Endothelial cell of umbilical vein (primary cell): ENCODE results near the gene SLC30A10. TPM values are rescaled to one million over a fixed set of nuclear protein-coding genes. Genes with fewer than 3 reads are reported as not detected.

Experiments
- BruUV-seq: library from RNA; stranded (reverse); fragments of 400-500 nt; replicated peaks from 2 replicates; lab custom pipeline; 2021; lab: Mats Ljungman, UMichigan
- CTCF ChIA-PET: fragments of 300-600, 350-600 bp; sonication (Branson Sonifier 250); formaldehyde crosslinking; loops from one replicate; lab custom pipeline; 2021; ENCODE audit warnings: antibody characterized with exemption, inconsistent platforms; lab: Charles Lee
- POLR2A ChIA-PET: fragments of 300-600, 350-600 bp; sonication (Branson Sonifier 250); formaldehyde crosslinking; loops from one replicate; lab custom pipeline; 2021; ENCODE audit warnings: antibody characterized with exemption, inconsistent platforms; lab: Charles Lee
- DNase-seq: peaks from one replicate; pipeline ENCODE4 v3.0.0-alpha.2; 2011; ENCODE audit warnings: low read depth, low spot score
- FAIRE-seq: peaks from 2 replicates; lab custom pipeline; 2011; peaks lifted over from hg19 to GRCh38; lab: Jason Lieb, UNC
- H2AFZ ChIP-seq: 2 replicates; pipeline ENCODE4 v1.6.0; 2012; ENCODE audit warnings: low read depth, low read length, control low read depth, inconsistent platforms
- H3K27ac ChIP-seq: 2 replicates; pipeline ENCODE4 v1.5.1; 2011; ENCODE audit warnings: low read depth, mild to moderate bottlenecking, control low read depth, low read length, moderate library complexity; ENCODE audit not compliant: insufficient read depth
- H3K27me3 ChIP-seq, 2 experiments: 2 replicates each; pipeline versions ENCODE4 v1.6.0 to v1.6.1; 2011; ENCODE audit warnings: low read length in 2 of 2, mixed read lengths in 1 of 2; ENCODE audit not compliant: control insufficient read depth in 2 of 2, insufficient read depth in 2 of 2
- H3K36me3 ChIP-seq, 2 experiments: 2 replicates in 1 of 2; 3 replicates in 1 of 2; pipeline ENCODE4 v1.5.1; 2011; ENCODE audit warnings: low read length in 2 of 2, mild to moderate bottlenecking in 1 of 2, moderate library complexity in 1 of 2; ENCODE audit not compliant: control insufficient read depth in 2 of 2, insufficient read depth in 2 of 2; ENCODE audit errors: extremely low read depth in 1 of 2
- H3K4me1 ChIP-seq: 3 replicates; pipeline ENCODE4 v1.5.1; 2011; ENCODE audit warnings: mild to moderate bottlenecking, low read length; ENCODE audit not compliant: control insufficient read depth, insufficient read depth; ENCODE audit errors: extremely low read depth
- H3K4me2 ChIP-seq: 2 replicates; pipeline ENCODE4 v1.6.1; 2011; ENCODE audit warnings: low read length, control low read depth, mixed read lengths; ENCODE audit not compliant: insufficient read depth
- H3K4me3 ChIP-seq, 3 experiments: fragments of 200-600 bp in 1 of 3; sonication (generic), shearing (Covaris generic) in 1 of 3; replicated peaks in 1 of 3; 2 replicates each; pipeline ENCODE4 v1.5.1; 2011 to 2016; ENCODE audit warnings: control low read depth in 3 of 3, low read length in 3 of 3, mild to moderate bottlenecking in 2 of 3, inconsistent platforms in 1 of 3, low read depth in 1 of 3, moderate library complexity in 1 of 3; ENCODE audit not compliant: insufficient read depth in 1 of 3
- H3K79me2 ChIP-seq: 2 replicates; pipeline ENCODE4 v1.6.0; 2012; ENCODE audit warnings: low read length, inconsistent platforms; ENCODE audit not compliant: control insufficient read depth, insufficient read depth
- H3K9ac ChIP-seq: replicated peaks from 2 replicates; pipeline ENCODE3; 2011; ENCODE audit warnings: low read length, control low read depth; ENCODE audit not compliant: insufficient read depth; ENCODE audit errors: extremely low read depth
- H3K9me1 ChIP-seq: replicated peaks from 3 replicates; pipeline ENCODE4 v1.6.0; 2011; ENCODE audit warnings: mild to moderate bottlenecking, low read length; ENCODE audit not compliant: control insufficient read depth, insufficient read depth; ENCODE audit errors: extremely low read depth
- H3K9me3 ChIP-seq: replicated peaks from 2 replicates; pipeline ENCODE4 v1.5.1; 2012; ENCODE audit warnings: low read length, inconsistent platforms; ENCODE audit not compliant: control insufficient read depth, insufficient read depth
- H4K20me1 ChIP-seq: replicated peaks from 2 replicates; pipeline ENCODE3; 2011; ENCODE audit warnings: mild to moderate bottlenecking, low read length; ENCODE audit not compliant: control insufficient read depth, insufficient read depth; ENCODE audit errors: extremely low read depth
- EZH2 ChIP-seq: IDR thresholded peaks from 2 replicates; pipeline ENCODE4 v1.6.1; 2012; ENCODE audit warnings: borderline replicate concordance, low read depth, mild to moderate bottlenecking, moderate library complexity, low read length, inconsistent platforms; ENCODE audit not compliant: severe bottlenecking
- FOS ChIP-seq: IDR thresholded peaks from 2 replicates; pipeline ENCODE4 v1.6.1; 2011; ENCODE audit warnings: mild to moderate bottlenecking, low read length, moderate library complexity, borderline replicate concordance; ENCODE audit not compliant: insufficient read depth
- GATA2 ChIP-seq: IDR thresholded peaks from 2 replicates; pipeline ENCODE4 v1.7.0; 2011; ENCODE audit warnings: low read depth, mild to moderate bottlenecking, moderate library complexity, mixed read lengths, low read length; ENCODE audit not compliant: insufficient read length, insufficient read depth
- POLR2A ChIP-seq: IDR thresholded peaks from 2 replicates; pipeline ENCODE4 v1.6.1; 2012; ENCODE audit warnings: low read depth, mild to moderate bottlenecking, control low read depth, low read length
- POLR2AphosphoS5 ChIP-seq: IDR thresholded peaks from 2 replicates; pipeline ENCODE4 v1.6.1; 2012; ENCODE audit warnings: low read depth, mild to moderate bottlenecking, control low read depth, low read length, moderate library complexity; ENCODE audit not compliant: insufficient read depth
- dilution Hi-C: fragments of 300-500 bp; cut with MboI; formaldehyde crosslinking; loops from one replicate; pipeline ENCODE4 v1.15.0; 2019; ENCODE audit warnings: low sequenced_read_pairs; ENCODE audit not compliant: extremely low pct_ligation_motif_present
- intact Hi-C: fragments of 100-400 bp; cut with micrococcal nuclease; formaldehyde crosslinking; loops from one replicate; pipeline ENCODE4 v1.10.0; 2022
- polyA plus RNA-seq, 4 experiments: library from polyadenylated mRNA; depleted of rRNA in 3 of 4; stranded (reverse) in 3 of 4; unstranded in 1 of 4; fragments of >200 nt; gene quantifications; 2 replicates each; pipeline versions ENCODE4 v1.2.1 to v1.2.3, GENCODE V29; 2011 to 2012; ENCODE audit warnings: missing spikeins in 1 of 4
- total RNA-seq: library from RNA; stranded (reverse); gene quantifications from 2 replicates; pipeline ENCODE4 v1.2.3, GENCODE V29; 2021
- TF ChIP-seq, protein P1 (sequence below): IDR thresholded peaks from 2 replicates; pipeline ENCODE4 v1.6.1; 2011; ENCODE audit not compliant: insufficient read depth, insufficient read length
- TF ChIP-seq, protein P2 (sequence below), 2 donors: IDR thresholded peaks; 1 replicate in 1 of 2; 2 replicates in 1 of 2; pipeline ENCODE4 v1.5.1; 2011; ENCODE audit warnings: low read length in 2 of 2, mild to moderate bottlenecking in 2 of 2, moderate library complexity in 2 of 2, control low read depth in 1 of 2, inconsistent platforms in 1 of 2, low read depth in 1 of 2; ENCODE audit not compliant: insufficient read depth in 1 of 2; ENCODE audit errors: extremely low read depth in 1 of 2

The SLC30A10 gene
- total and polyA plus RNA-seq, 2 donors (not counting 3 experiments of a cell fraction or from before 2014, with no cell fraction given) = not detected

DNA sequence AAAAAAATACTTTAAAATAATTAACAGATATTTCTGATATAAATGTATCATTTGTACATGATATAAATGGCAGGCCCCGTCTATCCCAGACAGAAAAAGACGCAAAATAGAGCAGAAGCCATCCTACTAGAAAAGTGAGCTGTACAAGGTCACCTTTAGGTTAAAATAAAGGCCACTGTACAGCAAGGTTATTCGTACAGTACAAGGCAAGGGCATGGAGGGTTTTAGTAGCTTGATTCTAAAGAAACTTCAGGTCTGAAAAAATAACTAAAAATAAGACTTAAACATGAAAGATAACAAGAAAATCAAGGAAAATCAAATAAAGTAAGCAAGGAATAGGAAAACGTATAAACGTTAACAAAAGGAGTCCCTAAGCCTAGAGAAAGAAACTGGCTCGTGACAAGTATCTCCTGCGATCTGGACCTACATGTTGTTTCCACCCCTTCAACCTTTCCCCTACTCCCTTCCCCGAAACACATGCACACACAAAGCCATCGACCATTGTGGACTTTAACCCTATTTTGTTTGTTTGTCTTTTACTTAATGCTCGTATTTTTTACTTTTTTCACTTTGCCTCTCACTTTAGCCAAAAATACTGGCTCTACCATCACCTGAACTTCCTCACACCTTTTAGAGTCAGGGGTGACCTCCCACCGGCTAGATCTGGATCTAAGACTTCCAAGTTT, 26.5 kb upstream of the SLC30A10 start:
- H4K20me1 ChIP-seq = no peaks in the 10 kb centered on the region
- no peaks in the 10 kb centered on the region for H3K36me3 ChIP-seq
- dilution Hi-C loops = no loop called here

DNA sequence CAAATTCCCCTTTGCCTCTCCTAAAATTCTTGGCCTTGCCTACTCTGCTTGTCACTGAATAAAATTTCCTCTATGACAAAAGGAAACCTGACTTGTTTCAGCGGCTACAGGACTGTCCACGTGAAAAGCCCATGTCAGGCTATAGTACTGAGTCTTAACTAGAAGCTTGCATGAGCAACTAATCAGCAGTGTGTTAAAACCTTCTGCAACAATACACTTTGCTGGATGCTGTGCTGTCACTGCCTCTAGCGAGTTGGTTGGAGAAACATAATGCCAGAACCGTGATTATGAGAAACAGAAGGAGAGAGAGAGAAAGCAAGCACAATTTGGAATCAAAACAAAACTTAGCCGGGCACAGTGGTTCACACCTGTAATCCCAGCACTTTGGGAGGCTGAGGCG, 25.7 kb upstream of the SLC30A10 start:
- ChIA-PET CTCF (no interaction called here), POLR2A (no interaction called here)
- Histone ChIP-seq H3K79me2 (no peaks in the 10 kb centered on the region), H3K27ac (no peak overlapping the region), H3K9ac (no peak overlapping the region), H3K27me3 (no peaks in the 10 kb centered on the region), H4K20me1 (no peaks in the 10 kb centered on the region), H3K4me3 (no peak overlapping the region), H3K4me1 (no peaks in the 10 kb centered on the region), H3K36me3 (no peaks in the 10 kb centered on the region), H3K9me1 (no peaks in the 10 kb centered on the region), H3K4me2 (no peak overlapping the region), H2AFZ (no peak overlapping the region), H3K9me3 (no peaks in the 10 kb centered on the region)
- TF ChIP-seq EZH2 (no peak), GATA2 (no peak), POLR2A (no peak), POLR2AphosphoS5 (no peak), FOS (no peak)
- TF ChIP-seq, protein P1, sequence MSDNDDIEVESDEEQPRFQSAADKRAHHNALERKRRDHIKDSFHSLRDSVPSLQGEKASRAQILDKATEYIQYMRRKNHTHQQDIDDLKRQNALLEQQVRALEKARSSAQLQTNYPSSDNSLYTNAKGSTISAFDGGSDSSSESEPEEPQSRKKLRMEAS = no peak
- TF ChIP-seq, protein P2, sequence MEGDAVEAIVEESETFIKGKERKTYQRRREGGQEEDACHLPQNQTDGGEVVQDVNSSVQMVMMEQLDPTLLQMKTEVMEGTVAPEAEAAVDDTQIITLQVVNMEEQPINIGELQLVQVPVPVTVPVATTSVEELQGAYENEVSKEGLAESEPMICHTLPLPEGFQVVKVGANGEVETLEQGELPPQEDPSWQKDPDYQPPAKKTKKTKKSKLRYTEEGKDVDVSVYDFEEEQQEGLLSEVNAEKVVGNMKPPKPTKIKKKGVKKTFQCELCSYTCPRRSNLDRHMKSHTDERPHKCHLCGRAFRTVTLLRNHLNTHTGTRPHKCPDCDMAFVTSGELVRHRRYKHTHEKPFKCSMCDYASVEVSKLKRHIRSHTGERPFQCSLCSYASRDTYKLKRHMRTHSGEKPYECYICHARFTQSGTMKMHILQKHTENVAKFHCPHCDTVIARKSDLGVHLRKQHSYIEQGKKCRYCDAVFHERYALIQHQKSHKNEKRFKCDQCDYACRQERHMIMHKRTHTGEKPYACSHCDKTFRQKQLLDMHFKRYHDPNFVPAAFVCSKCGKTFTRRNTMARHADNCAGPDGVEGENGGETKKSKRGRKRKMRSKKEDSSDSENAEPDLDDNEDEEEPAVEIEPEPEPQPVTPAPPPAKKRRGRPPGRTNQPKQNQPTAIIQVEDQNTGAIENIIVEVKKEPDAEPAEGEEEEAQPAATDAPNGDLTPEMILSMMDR (IDR thresholded peaks at IDR 0.05; ENCODE audit: extremely low read depth in 1 of 2, insufficient read depth in 1 of 2, low read depth in 1 of 2, low read length in 2 of 2) = no peak
- no TSS peak for BruUV-seq
- dilution Hi-C loops (no loop called here), intact Hi-C loops (loop anchor here (10.0 kb wide), 1 partner anchor 119 kb away; no protein-coding TSS in a partner anchor)
- DNase-seq (no peak), FAIRE-seq (no peak)

More for the DNA sequence above, 26.5 kb upstream of the SLC30A10 start:
- BruUV-seq = no TSS peak
- TF ChIP-seq, protein P1 = no peak
- no peak for TF ChIP-seq GATA2
- TF ChIP-seq EZH2 = no peak
- DNase-seq (no peak), FAIRE-seq (no peak)
- H3K27ac ChIP-seq = no peak overlapping the region
- intact Hi-C loops = loop anchor here (10.0 kb wide), 1 partner anchor 120 kb away; no protein-coding TSS in a partner anchor
- POLR2A ChIA-PET = no interaction called here
- no peaks in the 10 kb centered on the region for H3K79me2 ChIP-seq
- CTCF ChIA-PET = no interaction called here
- H3K9ac ChIP-seq = no peak overlapping the region
- no peaks in the 10 kb centered on the region for H3K4me1 ChIP-seq
- no peaks in the 10 kb centered on the region for H3K9me3 ChIP-seq
- no peak overlapping the region for H3K4me3 ChIP-seq
- H3K4me2 ChIP-seq = no peak overlapping the region
- no peaks in the 10 kb centered on the region for H3K27me3 ChIP-seq
- H3K9me1 ChIP-seq = no peaks in the 10 kb centered on the region
- H2AFZ ChIP-seq = no peak overlapping the region
